ENCODE results near the gene SORL1-AS1.

Gene SORL1-AS1

GRCh38 chr11:121451178-121451985, 1.4 kb downstream of the SORL1-AS1 start:
- no peaks in the 10 kb centered on the region for H3K27me3 ChIP-seq (replicated peaks in 1 of 2; ENCODE audit: control insufficient read depth in 2 of 2, insufficient read depth in 2 of 2, low read length in 1 of 2)
- peaks cover 57% of the 10 kb centered on the region for H3K4me1 ChIP-seq (ENCODE audit: control insufficient read depth, insufficient read depth, low read length)
- H3K79me2 ChIP-seq (ENCODE audit: control insufficient read depth, insufficient read depth, low read length) = peaks cover 76% of the 10 kb centered on the region
- H3K36me3 ChIP-seq (ENCODE audit: control insufficient read depth in 2 of 2, insufficient read depth in 2 of 2, low read length in 1 of 2) = no peaks in the 10 kb centered on the region
- POLR2A ChIA-PET = interaction anchor here (0.8 to 4.9 kb wide), 14 partner anchors 8 to 126 kb away, joined by 3 to 86 read pairs (median 4); no protein-coding TSS in a partner anchor
- SMC1A ChIA-PET (ENCODE audit: uncharacterized antibody, unreplicated experiment) = interaction anchor here (0.7 to 14.0 kb wide), 19 partner anchors 9 to 140 kb away, joined by 3 to 266 read pairs (median 6); no protein-coding TSS in a partner anchor
- intact Hi-C loops (cut with micrococcal nuclease; ENCODE audit: unreplicated experiment) = loop anchor here (5.0 kb wide), 2 partner anchors 34 to 114 kb away; no protein-coding TSS in a partner anchor
- BruUV-seq (replicated peaks) = no TSS peak
- 22% methylated on average over 22 of the region's 22 CpGs for WGBS (ENCODE audit: insufficient coverage, insufficient replicate concordance, low lambda C conversion rate, missing lambda C conversion rate)
- H3K4me2 ChIP-seq (ENCODE audit: control insufficient read depth, insufficient read depth) = peak overlapping the region; percentile 94
- no peak for FAIRE-seq
- H4K20me1 ChIP-seq (ENCODE audit: control insufficient read depth, insufficient read depth) = no peaks in the 10 kb centered on the region
- H3K4me3 ChIP-seq = peak overlapping the region; percentile 77
- H3K27ac ChIP-seq (ENCODE audit: control insufficient read depth, insufficient read depth) = peak overlapping the region; percentile 76
- H2AFZ ChIP-seq (ENCODE audit: control insufficient read depth, low read depth, low read length) = peak overlapping the region; percentile 25
- peak; percentile 8 for ATAC-seq
- in situ Hi-C loops (cut with MboI) = loop anchor here (25.0 kb wide), 1 partner anchor 1611 kb away; the partner anchor contains the start of gene HSPA8
- H3K9ac ChIP-seq (ENCODE audit: control insufficient read depth, insufficient read depth, low read length) = peak overlapping the region; percentile 81
- RAD21 ChIA-PET (ENCODE audit: unreplicated experiment) = interaction anchor here (0.9 to 12.7 kb wide), 23 partner anchors 13 to 215 kb away, joined by 3 to 232 read pairs (median 6); no protein-coding TSS in a partner anchor
- CTCF ChIA-PET = interaction anchor here (0.7 to 6.6 kb wide), 28 partner anchors 10 to 205 kb away, joined by 3 to 50 read pairs (median 5); no protein-coding TSS in a partner anchor
- no peaks in the 10 kb centered on the region for H3K9me3 ChIP-seq (replicated peaks; ENCODE audit: control insufficient read depth, insufficient read depth, low read length)
- no peak for DNase-seq (ENCODE audit: low read depth, low spot score)
- peak; percentile 38 for TF ChIP-seq PBX3 (IDR thresholded peaks at IDR 0.05; ENCODE audit: insufficient replicate concordance, low read depth, low read length)
- TF ChIP-seq GATAD2B (conservative IDR thresholded peaks at IDR 0.05; ENCODE audit: low read depth) = no peak
- no peak for TF ChIP-seq CBX5 (IDR thresholded peaks at IDR 0.05; ENCODE audit: low read depth)
- 0 out of 2 replicates have a peak, but pooled peaks have one; percentile 11 for TF ChIP-seq TAF1 (IDR thresholded peaks at IDR 0.05; ENCODE audit: borderline replicate concordance, low read depth, low read length)
- no peak for TF ChIP-seq ZBED1 (IDR thresholded peaks at IDR 0.05; ENCODE audit: borderline replicate concordance)
- no peak for TF ChIP-seq NKRF (conservative IDR thresholded peaks at IDR 0.05)
- no peak for TF ChIP-seq MTA3 (IDR thresholded peaks at IDR 0.05; ENCODE audit: borderline replicate concordance, low read length)
- peak; percentile 24 for TF ChIP-seq ZNF687 (IDR thresholded peaks at IDR 0.05)
- peak; percentile 90 for TF ChIP-seq BCL3 (IDR thresholded peaks at IDR 0.05; ENCODE audit: borderline replicate concordance, insufficient read depth, low read depth, low read length, poor library complexity, severe bottlenecking)
- peak; percentile 32; the same call in 1 of the 2 replicates for TF ChIP-seq MLLT1 (IDR thresholded peaks at IDR 0.05)
- TF ChIP-seq SMC3 (IDR thresholded peaks at IDR 0.05; ENCODE audit: borderline replicate concordance, low read length) = peak; percentile 3; the same call in 1 of the 2 replicates
